Panc1 (cell line): ENCODE data around the gene GTPBP4.

Source experiments
- CTCF ChIP-seq: fragments of 450-650 bp; IDR thresholded peaks from 2 replicates; pipeline ENCODE4 v1.5.1; 2017; ENCODE audit warnings: mild to moderate bottlenecking
- POLR2AphosphoS5 ChIP-seq: IDR thresholded peaks from 2 replicates; pipeline ENCODE4 v1.6.1; 2012; ENCODE audit warnings: mild to moderate bottlenecking, low read depth, low read length, moderate library complexity

GRCh38 chr10:948347-948746, 39.9 kb upstream of the GTPBP4 start:
- TF ChIP-seq CTCF (no peak), POLR2AphosphoS5 (no peak)
